Thoracic aorta (tissue), 2 donors: Measurements from ENCODE around the gene INF2. TPM values are rescaled to one million over a fixed set of nuclear protein-coding genes. Genes with fewer than 3 reads are reported as not detected.

Experiments used
- ATAC-seq: fragments of 150-250 bp; one replicate; pipeline ENCODE4 v1.8.0; 2017; ENCODE audit warnings: low read depth; ENCODE audit not compliant: insufficient number of reproducible peaks, low FRiP score
- DNase-seq: peaks from one replicate; pipeline ENCODE4 v3.0.0-alpha.2; 2020; ENCODE audit warnings: low spot score
- H3K27ac ChIP-seq, 2 donors: fragments of 200-600 bp; sonication (generic); 1 replicate in 1 of 2; 2 replicates in 1 of 2; pipeline ENCODE4 v1.5.1; 2016; ENCODE audit warnings: mild to moderate bottlenecking in 2 of 2, moderate library complexity in 2 of 2
- H3K27me3 ChIP-seq: fragments of 200-600 bp; sonication (generic); replicated peaks from 2 replicates; pipeline ENCODE4 v1.6.0; 2016; ENCODE audit warnings: mild to moderate bottlenecking; ENCODE audit not compliant: insufficient read depth
- H3K36me3 ChIP-seq: fragments of 200-600 bp; sonication (generic); one replicate; pipeline ENCODE4 v1.5.1; 2016
- H3K4me1 ChIP-seq, 2 donors: fragments of 200-600 bp; sonication (generic); 1 replicate in 1 of 2; 2 replicates in 1 of 2; pipeline versions ENCODE4 v1.5.1 to v1.6.0; 2016; ENCODE audit warnings: low read depth in 2 of 2, mild to moderate bottlenecking in 1 of 2; ENCODE audit not compliant: control insufficient read depth in 1 of 2
- H3K4me3 ChIP-seq: fragments of 200-600 bp; sonication (generic); 2 replicates; pipeline ENCODE4 v1.5.1; 2016; ENCODE audit warnings: mild to moderate bottlenecking
- H3K9me3 ChIP-seq: fragments of 200-600 bp; sonication (generic); 2 replicates; pipeline ENCODE4 v1.5.1; 2016
- CTCF ChIP-seq: fragments of 200-600 bp; sonication (generic); IDR thresholded peaks from one replicate; pipeline ENCODE4 v1.5.1; 2019; ENCODE audit warnings: antibody characterized with exemption
- total RNA-seq, 2 donors: library from RNA; depleted of rRNA; stranded (reverse); fragments of >200 nt; gene quantifications; one replicate each; pipeline versions ENCODE4 v1.1.0 to v1.2.3, GENCODE V29; 2016

The INF2 gene
- total RNA-seq, 2 donors from 2014 or later, result 124 to 162 TPM

GRCh38 chr14:104754213-104754851 lies 64.9 kb downstream of the INF2 start:
- H3K27ac ChIP-seq, result no peak overlapping the region
- no peaks in the 10 kb centered on the region for H3K27me3 ChIP-seq
- peak overlapping the region; percentile 84 for H3K4me3 ChIP-seq
- H3K36me3 ChIP-seq, result peaks cover 28% of the 10 kb centered on the region
- H3K4me1 ChIP-seq, result peaks cover 20 to 48% of the 10 kb centered on the region in 2 donors
- DNase-seq (no peak), ATAC-seq (no peak)
- H3K9me3 ChIP-seq, result no peaks in the 10 kb centered on the region
- no peak for TF ChIP-seq CTCF

- ATAC-seq (no peak), DNase-seq (no peak)
- TF ChIP-seq CTCF, result no peak
- no peak overlapping the region for H3K27ac ChIP-seq
- H3K9me3 ChIP-seq, result no peaks in the 10 kb centered on the region
- H3K4me1 ChIP-seq, result peaks cover 15 to 35% of the 10 kb centered on the region in 2 donors
- peaks cover 36% of the 10 kb centered on the region for H3K36me3 ChIP-seq
- no peak overlapping the region for H3K4me3 ChIP-seq
- no peaks in the 10 kb centered on the region for H3K27me3 ChIP-seq
Measured at GRCh38 chr14:104755621-104756020, 66.2 kb downstream of the INF2 start.

GRCh38 chr14:104756477-104757237 lies 67.2 kb downstream of the INF2 start:
- Histone ChIP-seq H3K27me3 (no peaks in the 10 kb centered on the region), H3K9me3 (no peaks in the 10 kb centered on the region), H3K27ac (no peak overlapping the region), H3K36me3 (peaks cover 36% of the 10 kb centered on the region), H3K4me1 (peaks cover 15 to 26% of the 10 kb centered on the region in 2 donors), H3K4me3 (no peak overlapping the region)
- DNase-seq (no peak), ATAC-seq (no peak)
- no peak for TF ChIP-seq CTCF

GRCh38 chr14:104757238-104757585 lies 67.8 kb downstream of the INF2 start:
- Histone ChIP-seq H3K36me3 (peaks cover 36% of the 10 kb centered on the region), H3K27ac (no peak overlapping the region)
- DNase-seq, result no peak

More at GRCh38 chr14:104757238-104757585, 67.8 kb downstream of the INF2 start:
- no peak for ATAC-seq
- H3K9me3 ChIP-seq, result no peaks in the 10 kb centered on the region
- peaks cover 12 to 20% of the 10 kb centered on the region in 2 donors for H3K4me1 ChIP-seq
- H3K4me3 ChIP-seq, result no peak overlapping the region
- H3K27me3 ChIP-seq, result no peaks in the 10 kb centered on the region
- no peak for TF ChIP-seq CTCF
